HG03280 (cell line): ENCODE data around the gene LSS.
"Not testable (repeated sequence)": the region's sequence is repeated elsewhere in the genome, so short reads cannot be mapped to it uniquely, and the experiment has no call there.

Source experiments
- ATAC-seq: cut with Tn5 transposase; IDR thresholded peaks from one replicate; pipeline ENCODE4 v1.9.1; 2021; ENCODE audit warnings: mild to moderate bottlenecking, moderate library complexity; ENCODE audit not compliant: unreplicated experiment

Gene LSS

DNA sequence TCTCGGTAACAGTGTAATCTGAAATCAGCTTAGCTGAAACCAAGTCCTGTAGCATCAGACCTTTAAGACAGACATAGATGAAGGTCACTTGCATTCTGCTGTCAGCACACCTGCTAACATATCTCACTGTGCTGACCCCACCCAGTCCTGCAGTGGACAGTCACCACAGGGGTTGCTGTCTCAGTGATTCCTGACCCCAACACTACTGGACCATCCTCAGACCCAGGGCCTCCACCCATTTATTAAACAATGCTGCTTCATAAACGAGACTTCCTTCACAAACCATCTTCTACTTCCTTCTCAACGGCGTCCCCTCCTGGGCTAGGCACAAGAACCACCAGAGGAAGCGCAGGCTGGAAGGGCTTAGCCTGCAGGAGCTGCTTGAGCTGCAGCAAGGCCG is 17.8 kb upstream of the LSS start:
- no peak for ATAC-seq

DNA sequence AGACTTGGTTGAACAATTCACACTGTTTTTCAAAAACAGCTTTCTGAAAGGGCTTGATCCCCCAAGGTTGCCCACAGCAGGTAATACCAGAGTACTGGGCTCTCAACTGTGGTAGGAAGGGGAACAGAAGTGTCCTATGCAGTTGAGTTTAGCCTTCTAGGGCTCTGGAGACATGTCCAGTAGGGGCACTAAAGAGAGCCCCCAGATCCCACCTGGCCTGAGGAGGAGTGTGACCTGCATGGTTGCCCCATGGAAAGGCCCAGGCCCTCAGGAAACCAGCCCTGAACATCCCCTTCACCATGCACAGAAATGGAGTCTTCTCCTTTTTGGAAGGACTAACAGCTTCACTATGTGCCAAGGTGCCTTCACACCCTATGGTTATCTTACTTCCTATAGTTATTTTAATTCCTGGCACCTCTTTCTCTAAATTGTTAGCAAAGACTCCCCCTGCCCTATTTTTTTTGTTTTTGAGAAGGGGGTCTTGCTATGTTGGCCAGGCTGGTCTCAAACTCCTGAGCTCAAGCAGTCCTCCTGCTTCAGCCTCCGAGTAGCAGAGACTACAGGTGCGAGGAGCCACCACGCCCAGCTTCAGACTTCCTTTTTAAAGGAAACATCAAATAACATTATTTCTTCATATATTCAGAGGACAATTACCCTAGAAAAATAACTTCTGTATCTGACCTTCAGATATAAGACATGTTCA is 16.8 kb upstream of the LSS start:
- ATAC-seq, result no peak

DNA sequence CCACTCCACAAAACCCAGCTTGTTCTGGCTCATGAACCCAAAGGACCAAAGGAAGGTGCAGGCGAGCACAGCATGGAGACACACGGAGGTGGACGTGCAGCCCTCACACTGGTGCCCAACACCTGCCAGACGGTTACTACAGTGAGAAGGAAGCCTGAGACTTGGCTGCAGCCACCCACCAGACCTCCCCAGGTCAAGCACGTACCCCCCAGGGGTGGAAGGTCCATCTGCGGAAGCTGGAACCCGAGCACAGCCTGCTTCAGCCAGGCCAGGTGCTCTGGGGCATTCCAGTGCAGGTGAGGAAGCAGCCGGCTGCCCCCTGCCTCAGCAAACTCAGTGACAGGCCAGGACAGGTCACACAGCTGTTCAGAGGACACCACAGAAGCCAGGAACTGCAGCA is 16.0 kb upstream of the LSS start:
- no peak for ATAC-seq

DNA sequence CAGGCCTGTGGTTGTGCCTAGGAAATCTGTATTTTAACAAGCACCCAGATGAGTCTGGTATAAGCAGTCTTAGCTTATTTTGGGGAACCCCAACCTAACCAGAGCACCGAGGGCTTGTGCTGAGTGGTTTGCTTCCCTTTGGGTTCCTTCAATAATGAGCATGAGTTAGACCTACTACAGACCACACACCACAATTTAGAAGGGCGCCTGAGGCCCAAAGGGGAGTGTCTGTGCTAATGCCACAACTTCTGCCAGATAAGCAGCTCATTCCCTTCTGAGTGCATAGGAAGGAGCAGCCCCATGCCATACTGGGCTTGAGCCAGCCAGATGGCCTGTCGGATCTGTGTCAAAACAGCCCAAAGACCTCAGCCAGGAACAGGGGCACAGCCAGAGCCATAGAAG is 15.4 kb upstream of the LSS start:
- ATAC-seq, result no peak

DNA sequence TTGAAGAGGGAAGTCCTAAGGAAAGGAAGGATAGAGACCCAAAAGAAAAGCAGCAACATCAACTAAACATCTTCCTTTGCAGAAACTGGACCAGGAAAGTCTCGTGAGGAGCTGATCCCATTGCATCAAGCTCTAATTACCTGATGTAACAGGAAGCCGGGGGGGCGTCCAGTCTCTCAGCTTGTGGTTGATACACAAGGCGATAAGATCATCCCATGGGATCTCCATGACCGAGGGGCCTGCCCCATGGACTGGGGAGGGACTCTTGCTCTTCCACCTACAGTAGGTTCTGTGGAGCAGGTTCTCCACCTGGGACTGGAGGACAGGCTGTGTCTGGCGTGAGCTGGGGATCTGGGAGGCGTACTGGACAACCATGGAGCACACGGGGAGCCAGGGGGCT is 14.8 kb upstream of the LSS start:
- ATAC-seq, result no peak

DNA sequence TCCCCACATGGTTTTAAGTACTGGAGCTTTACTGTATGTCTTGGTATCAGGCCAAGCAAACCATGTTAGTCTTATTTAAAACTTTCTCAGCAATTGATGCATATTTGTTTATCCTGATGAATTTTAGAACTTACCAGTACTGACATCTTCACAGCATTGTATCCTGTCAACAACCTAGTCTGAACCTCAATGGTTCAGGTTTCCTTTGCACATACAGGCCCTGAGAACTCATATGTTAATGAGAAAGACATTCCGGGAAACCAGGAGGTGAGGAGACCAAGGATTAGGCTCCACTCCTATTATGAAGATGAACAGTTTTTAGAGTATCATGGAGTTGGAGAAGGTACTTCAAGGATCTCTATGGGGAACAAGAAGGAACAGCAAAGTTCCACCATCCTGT is 13.0 kb upstream of the LSS start:
- ATAC-seq, result not testable (repeated sequence)

DNA sequence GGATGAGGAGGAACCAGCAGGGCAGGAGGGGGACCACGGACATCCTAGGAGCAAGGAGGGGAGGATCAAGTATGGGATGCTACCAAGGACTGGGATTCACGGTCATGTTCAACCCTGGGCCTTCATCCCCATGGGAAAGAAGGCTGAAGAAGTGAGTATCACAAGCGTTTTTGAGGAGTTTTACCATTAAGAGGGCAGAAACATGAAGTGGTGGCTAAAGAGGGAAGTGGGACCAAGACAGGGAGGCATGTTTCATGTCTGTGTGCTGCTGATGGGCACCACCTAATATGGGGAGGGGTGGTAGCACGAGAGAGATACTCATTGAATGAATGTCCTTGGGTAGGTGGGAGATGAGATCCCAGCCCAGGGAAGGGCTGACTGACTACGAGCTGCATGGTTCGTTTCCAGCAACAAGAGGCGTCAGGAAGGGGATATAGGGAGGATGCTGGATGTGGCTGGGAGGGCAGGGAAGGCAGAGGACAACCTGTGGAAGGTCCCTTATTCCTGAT is 11.3 kb upstream of the LSS start:
- ATAC-seq, result no peak

DNA sequence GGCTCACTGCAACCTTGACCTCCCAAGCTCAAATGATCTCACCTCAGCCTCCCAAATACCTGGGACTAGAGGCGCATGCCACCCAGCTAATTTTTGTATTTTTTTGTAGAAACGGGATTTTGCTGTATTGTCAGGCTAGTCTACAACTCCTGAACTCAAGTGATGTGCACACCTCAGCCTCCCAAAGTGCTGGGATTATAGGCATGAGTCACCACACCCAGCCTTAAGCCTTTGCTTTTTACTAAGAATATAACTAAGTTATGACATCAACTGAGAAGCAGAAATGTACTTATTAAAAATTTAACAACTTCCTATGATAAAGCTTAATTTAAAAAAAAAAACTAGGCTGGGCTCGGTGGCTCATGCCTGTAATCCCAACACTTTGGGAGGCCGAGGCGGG is 8.9 kb upstream of the LSS start:
- ATAC-seq, result no peak

DNA sequence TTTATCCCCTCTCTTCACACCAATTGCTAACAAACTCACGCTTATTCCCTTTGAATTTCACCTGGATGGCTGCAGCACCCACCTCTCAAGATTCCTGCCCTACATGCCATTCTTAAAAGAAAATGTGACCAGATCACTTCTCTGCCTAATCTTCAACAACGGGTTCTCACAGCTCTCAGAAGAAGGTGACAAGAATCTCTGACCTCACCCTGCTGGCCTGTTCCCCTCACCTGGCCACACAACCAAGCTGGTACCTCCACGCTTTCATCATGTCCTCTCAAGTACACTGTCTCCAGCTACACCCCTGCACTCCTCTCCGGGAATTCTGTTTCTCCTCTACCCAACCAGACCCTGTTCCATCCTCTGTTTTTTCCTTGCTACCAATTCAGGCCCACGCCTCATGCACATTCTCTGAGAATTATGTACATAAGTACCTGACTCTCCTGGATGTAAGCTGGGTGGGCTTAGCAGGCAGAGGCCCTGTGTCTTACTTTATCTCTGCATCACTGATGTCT is 5.9 kb upstream of the LSS start:
- no peak for ATAC-seq

DNA sequence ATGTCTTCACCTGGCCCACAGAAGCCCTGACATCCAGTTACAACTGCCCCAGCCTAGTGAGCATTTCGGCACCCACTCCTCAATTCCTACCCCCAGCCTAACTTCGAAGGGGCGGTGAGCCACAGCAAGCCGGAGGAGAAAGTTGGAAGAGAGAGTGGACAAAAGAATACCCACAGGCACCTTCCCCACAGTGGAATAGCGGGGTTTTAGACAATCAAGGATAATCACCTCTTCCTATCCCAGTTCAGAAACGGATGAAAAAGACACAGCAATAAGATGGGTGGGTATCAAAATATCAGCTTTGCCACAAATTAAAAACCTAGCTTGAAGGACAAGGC is 1.3 kb upstream of the LSS start:
- no peak for ATAC-seq

DNA sequence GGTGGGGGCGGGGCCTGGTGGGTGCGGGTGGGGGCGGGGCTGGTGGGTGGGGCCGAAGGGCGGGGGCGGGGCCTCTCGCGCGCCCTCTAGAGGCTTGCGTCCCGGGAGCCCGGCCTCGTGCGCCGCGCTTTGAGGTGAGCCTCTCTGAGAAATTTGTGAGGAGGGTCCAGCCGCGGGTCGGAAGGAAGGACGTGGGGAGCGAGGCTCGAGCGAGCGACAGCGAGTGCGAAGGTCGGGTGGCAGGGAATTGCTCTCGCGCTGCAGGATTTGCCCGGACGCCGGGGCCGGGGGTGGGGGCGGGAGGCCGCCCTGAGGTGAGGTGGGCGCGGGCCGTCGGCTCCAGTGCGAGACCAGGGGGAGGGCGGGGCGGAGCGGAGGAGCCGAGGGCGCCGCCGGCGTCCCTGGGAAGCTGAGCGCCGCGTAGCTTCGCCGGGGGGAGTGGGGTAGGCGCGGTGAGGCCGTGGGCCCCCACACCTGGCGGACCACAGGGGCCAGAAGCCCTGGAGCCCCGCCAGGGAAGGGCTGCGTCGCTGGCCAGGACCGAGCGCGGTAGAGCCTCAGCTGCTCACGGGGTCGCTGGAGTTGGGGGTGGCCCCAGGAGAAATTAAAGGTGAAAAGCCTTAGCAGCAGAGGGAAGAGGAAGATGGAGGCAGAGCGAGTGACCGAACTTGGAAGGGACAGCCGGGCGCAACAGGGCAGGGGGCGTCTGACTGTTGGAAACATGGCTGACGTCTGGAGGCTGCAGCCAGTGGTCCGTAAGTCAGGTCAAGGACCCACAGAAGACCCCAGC is 754 bp upstream of the LSS start:
- ATAC-seq, result peak; percentile 28

DNA sequence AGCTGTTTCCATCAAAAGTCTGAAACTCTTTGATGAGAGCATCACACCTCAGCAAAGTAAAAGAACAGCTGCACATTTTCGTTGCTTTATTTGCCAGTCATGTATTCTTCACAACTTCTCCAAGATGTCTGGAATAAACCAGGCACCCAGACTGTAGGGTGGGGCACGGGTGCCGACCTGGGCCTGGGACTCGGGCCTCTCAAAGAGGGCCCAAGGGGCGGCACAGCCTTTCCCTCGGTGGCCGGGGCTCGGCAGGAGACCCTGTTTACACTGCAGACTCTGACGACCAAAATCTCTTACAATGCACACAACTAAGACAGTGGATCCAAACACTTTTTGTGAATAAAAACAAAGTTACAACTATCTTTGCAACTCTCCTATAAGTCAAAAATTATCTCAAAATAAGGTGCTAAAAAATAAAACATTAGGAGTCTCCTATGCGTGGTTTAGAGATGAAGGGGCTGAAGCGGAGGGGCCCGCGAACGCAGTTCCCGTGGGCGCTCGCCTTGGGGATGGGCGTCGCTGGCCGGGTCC is 696 bp downstream of the LSS start:
- ATAC-seq, result no peak

DNA sequence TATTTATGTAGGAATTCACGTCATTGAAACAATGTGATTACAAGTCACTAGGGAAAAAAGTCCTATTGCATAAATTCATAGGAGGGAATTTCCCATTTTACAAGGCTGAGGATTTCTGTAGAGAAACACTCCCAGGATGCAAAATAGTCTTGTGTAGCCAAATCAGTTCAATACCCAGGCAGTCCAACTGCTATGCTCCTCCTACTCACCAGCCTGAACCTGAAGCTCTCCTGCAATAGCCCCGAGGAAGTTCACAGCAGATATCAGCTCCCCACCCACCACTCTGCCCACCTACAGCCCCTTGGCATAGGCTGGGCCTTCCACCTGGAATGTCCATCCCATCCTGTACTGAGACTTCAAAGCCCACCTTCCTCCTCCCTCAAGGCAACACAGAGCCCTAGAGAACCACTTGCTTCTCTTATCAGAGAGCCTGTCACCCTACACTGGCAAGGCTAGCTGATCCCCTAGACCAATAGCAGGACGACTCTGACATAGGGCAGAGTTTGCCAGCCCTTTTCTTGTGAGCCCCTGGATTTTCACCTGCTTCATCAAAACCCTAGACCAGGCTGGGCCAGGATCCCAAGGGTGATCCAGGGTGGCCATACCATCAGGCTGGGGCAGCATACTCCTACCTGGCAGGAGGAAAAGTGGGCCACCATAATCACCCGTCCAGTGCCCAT is 1.5 kb downstream of the LSS start:
- no peak for ATAC-seq

DNA sequence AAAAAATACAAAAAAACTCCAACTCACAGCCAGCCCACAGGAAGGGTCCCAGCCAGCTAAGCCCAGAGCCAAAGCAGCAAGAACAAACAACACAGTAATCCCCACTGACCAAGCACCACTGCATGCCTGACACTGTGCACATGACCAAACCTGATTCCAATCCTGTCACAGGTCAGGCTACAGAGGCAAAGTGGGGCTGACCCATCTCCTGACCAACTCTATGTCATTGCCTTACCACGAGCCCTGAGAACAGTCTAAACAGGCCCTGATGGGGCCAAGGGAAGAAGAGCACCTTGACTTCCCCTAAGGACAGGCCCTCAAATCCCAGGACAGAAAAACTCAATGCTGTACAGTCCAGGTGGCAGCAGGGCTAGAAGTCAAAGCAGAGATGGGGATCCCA is 2.4 kb downstream of the LSS start:
- no peak for ATAC-seq

DNA sequence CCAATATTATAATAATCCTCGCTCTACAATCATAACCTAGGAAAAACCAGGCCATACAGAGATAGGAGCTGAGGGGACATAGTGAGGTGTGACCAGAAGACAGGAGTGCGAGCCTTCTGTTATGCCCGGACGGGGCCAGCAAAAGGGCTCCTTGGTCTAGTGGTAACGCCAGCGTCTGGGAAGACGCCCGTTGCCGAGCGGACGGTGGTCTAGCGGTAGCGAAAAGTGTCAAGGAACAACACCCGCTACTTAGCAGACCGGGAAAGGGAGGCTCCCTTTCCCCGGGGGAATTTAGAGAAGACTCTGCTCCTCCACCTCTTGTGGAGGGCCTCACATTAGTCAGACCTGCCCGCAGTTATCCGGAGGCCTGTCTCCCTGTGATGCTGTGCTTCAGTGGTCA is 4.9 kb downstream of the LSS start:
- ATAC-seq, result not testable (repeated sequence)

DNA sequence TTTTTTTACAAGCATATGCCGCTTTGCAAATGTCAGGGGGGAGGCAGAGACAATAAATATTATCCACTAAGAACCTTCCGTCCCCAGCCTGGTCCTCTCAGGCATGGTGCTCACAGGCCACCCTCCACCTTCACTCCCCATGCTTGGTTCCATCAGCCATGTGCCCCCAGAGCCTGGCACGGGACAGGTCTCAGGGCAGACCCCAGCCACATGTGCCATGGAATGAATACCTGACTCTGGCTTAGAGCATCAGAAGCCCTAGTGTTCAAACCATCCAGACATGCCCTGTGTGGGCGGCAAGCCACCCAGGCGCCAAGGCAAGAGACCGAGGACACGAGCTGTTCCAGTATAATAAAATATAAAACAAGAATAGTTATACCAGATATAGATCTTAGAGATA is 5.4 kb downstream of the LSS start:
- no peak for ATAC-seq

DNA sequence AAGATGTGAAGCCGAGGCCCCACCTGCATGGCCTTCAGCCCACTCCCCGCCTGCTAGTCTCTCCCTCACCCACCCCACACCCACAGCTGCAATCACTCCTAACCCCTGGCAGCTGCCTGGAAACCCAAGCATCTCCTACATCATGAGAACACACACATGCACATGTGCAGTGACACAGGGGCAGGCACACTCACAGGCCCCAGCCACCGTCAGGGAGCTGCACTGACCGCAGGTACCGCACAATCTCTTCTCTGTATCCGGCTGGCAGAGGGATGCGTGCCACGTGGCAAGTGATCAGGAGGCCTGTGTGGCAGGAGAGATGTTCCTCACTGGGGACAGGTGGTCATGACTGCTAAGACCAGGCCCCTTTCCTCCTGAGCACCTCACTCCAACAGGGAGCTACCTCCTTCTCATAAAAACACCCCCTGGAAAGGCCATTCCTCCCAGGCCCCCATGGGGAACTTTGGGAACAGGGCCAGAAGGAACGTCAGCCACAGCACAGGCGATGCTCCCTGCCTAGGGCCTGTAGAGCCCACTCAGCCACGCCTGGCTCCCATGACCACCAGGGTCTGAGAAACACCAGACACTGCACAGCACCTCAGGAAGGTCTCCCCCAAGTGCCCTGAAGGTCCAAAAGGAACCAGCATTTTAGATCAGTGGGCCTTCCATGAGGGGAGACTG is 6.0 kb downstream of the LSS start:
- no peak for ATAC-seq

DNA sequence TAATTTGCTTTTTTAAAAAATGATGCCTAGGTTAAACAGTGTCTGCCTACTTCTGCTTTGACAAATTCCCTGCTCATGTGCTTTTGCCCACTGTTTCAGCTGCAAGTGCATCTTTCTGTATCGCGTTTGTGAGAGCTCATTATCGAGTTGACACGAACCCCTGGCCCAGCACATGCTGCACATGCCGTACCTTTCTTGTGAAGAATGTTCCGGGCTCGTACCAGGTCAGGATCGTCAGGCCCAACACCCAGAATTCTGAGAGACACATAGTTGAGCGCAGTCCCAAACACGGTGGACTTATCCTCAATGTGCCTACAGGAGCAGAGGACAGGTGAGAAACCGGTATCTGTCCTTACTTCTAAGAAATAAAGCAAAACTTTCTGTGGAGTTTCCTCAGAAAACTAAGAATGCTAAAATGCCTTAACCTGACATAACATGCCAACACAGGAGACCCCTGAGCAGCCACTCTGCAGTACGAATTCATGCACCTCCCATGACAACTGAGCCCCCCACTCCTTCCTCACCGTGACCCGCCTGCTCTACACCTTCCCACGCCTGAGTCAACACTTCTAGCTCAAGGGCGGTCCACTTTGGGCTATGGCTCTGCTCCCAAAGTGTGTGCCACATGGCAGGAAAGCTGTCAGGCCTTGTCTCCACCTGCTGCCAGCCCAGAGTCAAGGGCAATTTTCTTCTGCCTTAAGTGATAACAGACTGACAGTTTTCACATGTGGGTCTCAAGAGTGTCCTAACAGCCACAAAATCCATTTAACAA is 6.7 kb downstream of the LSS start:
- ATAC-seq, result no peak

DNA sequence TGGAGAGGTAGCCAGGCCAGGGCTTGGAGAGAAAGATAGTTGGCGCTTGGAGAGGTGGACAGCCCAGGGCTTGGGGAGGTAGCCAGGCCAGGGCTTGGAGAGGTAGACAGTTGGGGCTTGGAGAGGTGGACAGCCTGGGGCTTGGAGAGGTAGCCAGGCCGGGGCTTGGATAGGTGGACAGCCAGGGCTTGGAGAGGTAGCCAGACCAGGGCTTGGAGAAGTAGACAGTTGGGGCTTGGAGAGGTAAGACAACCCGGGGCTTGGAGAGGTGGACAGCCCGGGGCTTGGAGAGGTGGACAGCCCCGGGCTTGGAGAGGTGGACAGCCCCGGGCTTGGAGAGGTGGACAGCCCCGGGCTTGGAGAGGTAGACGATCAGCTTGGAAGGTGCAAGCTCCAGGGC is 7.7 kb downstream of the LSS start:
- ATAC-seq, result no peak

DNA sequence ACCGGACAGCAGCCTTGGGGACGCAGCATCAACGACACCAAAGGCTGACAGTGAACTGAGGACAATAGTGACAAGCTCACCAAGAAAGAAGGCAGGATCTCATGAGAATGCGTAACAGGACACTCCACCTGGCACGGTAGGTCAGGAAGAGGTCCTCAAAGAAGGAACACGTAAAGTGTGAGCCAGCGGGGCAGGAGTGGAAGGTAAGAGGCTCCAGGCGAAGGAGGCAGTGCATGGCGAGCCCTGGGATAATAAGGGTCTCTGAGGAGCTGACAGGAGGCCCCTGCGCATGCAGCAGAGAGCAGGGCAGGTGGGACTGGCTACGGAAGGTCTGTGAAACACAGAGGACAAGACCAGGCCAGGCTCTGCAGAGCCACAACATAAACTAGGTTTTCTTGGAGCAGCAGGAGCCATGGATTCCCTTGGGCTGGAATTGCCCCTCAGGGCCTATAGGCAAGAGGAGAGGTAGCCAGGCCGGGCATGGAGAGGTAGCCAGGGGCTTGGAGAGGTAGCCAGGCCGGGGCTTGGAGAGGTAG is 8.2 kb downstream of the LSS start:
- ATAC-seq, result no peak
